Tibial artery (tissue), 4 donors: ENCODE data around the gene DUOX2.

Experiments
- DNase-seq, 2 donors: peaks; one replicate each; pipeline ENCODE4 v3.0.0-alpha.2; 2019
- H3K27ac ChIP-seq, 2 donors: fragments of 200-600 bp; sonication (generic) in 1 of 2; 1 replicate in 1 of 2; 2 replicates in 1 of 2; pipeline ENCODE4 v1.5.1; 2018 to 2019; ENCODE audit warnings: mild to moderate bottlenecking in 1 of 2
- H3K27me3 ChIP-seq, 2 donors: fragments of 200-600 bp; sonication (generic) in 1 of 2; one replicate each; pipeline versions ENCODE4 v1.5.1 to v1.6.0; 2016 to 2019
- H3K36me3 ChIP-seq, 3 donors: fragments of 200-600 bp; sonication (generic) in 2 of 3; one replicate each; pipeline ENCODE4 v1.5.1; 2016 to 2019; ENCODE audit warnings: mild to moderate bottlenecking in 2 of 3
- H3K4me1 ChIP-seq, 4 donors: fragments of 200-600 bp; sonication (generic) in 2 of 4; 1 replicate in 3 of 4; 2 replicates in 1 of 4; pipeline ENCODE4 v1.5.1; 2016 to 2019
- H3K4me3 ChIP-seq, 2 donors: fragments of 200-600 bp; sonication (generic) in 1 of 2; 1 replicate in 1 of 2; 2 replicates in 1 of 2; pipeline ENCODE4 v1.5.1; 2018 to 2019; ENCODE audit warnings: mild to moderate bottlenecking in 2 of 2
- H3K9me3 ChIP-seq, 3 donors: fragments of 200-600 bp; sonication (generic) in 1 of 3; one replicate each; pipeline ENCODE4 v1.5.1; 2016 to 2019
- CTCF ChIP-seq, 2 experiments: fragments of 200-600 bp in 1 of 2; fragments of 450-650 bp in 1 of 2; IDR thresholded peaks; one replicate each; pipeline ENCODE4 v1.5.1; 2017 to 2019; ENCODE audit warnings: antibody characterized with exemption in 2 of 2, mild to moderate bottlenecking in 1 of 2, moderate library complexity in 1 of 2
- intact Hi-C: fragments of 100-400 bp; cut with DNase I; formaldehyde crosslinking; loops from one replicate; pipeline ENCODE4 v1.15.0; 2023; ENCODE audit warnings: low total_unique reads

The DUOX2 gene

DNA sequence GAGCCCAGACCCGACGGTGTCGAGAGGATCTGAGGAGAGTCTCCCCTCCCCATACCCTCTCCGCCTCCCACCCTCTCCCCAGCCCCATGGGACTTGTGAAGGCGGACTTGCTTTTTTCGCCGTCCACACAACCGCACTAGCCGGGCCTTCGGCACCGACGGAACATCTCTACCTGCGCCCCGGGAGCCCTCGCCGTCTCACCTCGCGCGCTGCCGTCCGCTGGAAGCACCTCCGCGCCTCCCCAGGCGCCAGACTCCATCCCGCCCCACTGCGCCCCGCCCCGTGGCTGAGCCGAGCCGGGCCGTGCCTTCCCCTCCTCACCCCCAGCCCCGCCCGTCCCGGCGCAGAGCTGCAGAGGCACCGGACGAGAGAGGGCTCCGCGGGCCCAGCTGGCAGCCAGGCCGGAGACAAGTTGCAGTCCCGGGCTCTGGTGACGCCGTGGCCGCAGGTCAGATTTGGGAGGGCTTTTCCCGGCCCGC is 15.7 kb upstream of the DUOX2 start, which contains the start of the genes DUOX1 and DUOXA1:
Gene DUOX1, plus strand, starts transcription at position 344 of the 479 bp plus-strand sequence. CDS start 1,973 bp downstream, outside the sequence.
Gene DUOXA1, minus strand, starts transcription at position 229 of the 479 bp plus-strand sequence. CDS start 6,865 bp downstream, outside the sequence.
- peaks cover 0 to 16% (median 7%) of the 10 kb centered on the region in 4 donors for H3K4me1 ChIP-seq
- DNase-seq: no peak
- intact Hi-C loops: no loop called here
- no peaks in the 10 kb centered on the region for H3K9me3 ChIP-seq
- H3K4me3 ChIP-seq: peak within 1 kb of the TSS; percentile 22 to 34
- TF ChIP-seq CTCF (IDR thresholded peaks at IDR 0.05): no peak
- H3K27ac ChIP-seq: no peak within 1 kb of the TSS
- no peaks in the 10 kb centered on the region for H3K36me3 ChIP-seq
- H3K27me3 ChIP-seq: peaks cover 3 to 64% of the 10 kb centered on the region in 2 donors

DNA sequence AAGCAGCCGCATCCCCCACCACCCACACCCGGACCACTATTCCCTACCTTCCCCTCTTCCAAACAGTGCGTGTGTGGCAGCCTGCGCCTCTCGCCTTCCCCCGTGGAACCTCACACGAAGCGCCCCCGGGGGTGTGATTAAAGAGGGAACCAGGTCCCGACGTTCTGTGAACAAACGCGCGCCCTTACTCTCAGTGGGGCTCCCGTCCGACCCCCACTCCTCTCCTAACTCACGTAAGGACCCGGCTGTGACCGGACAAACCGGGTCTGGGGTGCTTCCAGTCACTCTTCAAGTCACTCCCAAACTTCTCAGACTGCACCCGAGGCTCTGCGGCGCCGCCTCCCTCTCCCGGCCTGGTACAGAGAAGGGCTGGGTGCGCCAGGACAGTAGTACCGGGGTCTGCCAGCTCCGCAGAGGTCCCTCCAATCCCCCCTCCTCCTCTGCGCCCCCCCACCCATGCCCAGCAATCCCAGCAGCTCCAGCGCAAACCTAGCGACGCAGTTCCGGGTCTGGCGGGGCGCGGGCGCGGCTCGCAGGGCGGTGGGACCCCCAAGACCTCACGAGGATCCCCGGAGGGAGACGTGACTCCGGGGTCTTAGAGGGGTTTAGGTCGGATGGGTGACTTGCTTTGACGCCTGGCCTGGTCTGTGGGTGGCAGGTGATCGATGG is 15.1 kb upstream of the DUOX2 start:
- Histone ChIP-seq H3K27ac (no peak overlapping the region), H3K36me3 (no peaks in the 10 kb centered on the region), H3K4me1 (peaks cover 0 to 15% (median 7%) of the 10 kb centered on the region in 4 donors), H3K9me3 (no peaks in the 10 kb centered on the region), H3K4me3 (peak overlapping the region; percentile 22 to 34), H3K27me3 (peaks cover 3 to 64% of the 10 kb centered on the region in 2 donors)
- DNase-seq: no peak
- TF ChIP-seq CTCF (IDR thresholded peaks at IDR 0.05): no peak
- intact Hi-C loops: no loop called here

- peak; percentile 25 to 27 for TF ChIP-seq CTCF (IDR thresholded peaks at IDR 0.05)
- DNase-seq: no peak
Observed at GRCh38 chr15:45126535-45127158, 12.7 kb upstream of the DUOX2 start.

DNA sequence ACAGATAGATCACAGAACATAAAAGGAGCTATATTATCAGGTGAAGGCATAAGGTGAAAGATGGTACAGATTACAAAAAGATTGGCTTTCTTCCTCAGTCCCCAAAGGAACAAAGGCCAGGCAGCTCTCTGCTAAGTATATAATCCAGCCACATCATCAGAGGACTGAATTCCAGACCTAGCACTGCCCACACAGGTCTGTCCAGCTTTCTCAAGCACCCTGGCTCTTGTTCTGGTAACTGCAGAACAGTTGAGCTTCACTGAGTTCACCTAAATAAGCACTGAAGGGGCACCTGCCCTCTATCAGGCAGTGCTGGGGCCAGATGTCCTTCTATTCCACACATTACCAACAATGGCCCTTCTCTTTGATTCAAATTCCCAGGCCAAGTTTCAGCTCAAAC is 9.4 kb upstream of the DUOX2 start:
- Histone ChIP-seq H3K36me3 (no peaks in the 10 kb centered on the region), H3K27ac (no peak overlapping the region), H3K27me3 (peaks cover 0 to 74% of the 10 kb centered on the region in 2 donors), H3K9me3 (no peaks in the 10 kb centered on the region), H3K4me1 (no peaks in the 10 kb centered on the region), H3K4me3 (no peak overlapping the region)
- intact Hi-C loops: no loop called here
- DNase-seq: no peak
- TF ChIP-seq CTCF (IDR thresholded peaks at IDR 0.05): no peak

More at GRCh38 chr15:45126535-45127158, 12.7 kb upstream of the DUOX2 start:
- H3K27me3 ChIP-seq: peaks cover 3 to 69% of the 10 kb centered on the region in 2 donors
- no peaks in the 10 kb centered on the region for H3K36me3 ChIP-seq
- no peak overlapping the region for H3K4me3 ChIP-seq
- H3K4me1 ChIP-seq: peaks cover 0 to 15% (median 7%) of the 10 kb centered on the region in 4 donors
- no peaks in the 10 kb centered on the region for H3K9me3 ChIP-seq
- no peak overlapping the region for H3K27ac ChIP-seq
- intact Hi-C loops: no loop called here

DNA sequence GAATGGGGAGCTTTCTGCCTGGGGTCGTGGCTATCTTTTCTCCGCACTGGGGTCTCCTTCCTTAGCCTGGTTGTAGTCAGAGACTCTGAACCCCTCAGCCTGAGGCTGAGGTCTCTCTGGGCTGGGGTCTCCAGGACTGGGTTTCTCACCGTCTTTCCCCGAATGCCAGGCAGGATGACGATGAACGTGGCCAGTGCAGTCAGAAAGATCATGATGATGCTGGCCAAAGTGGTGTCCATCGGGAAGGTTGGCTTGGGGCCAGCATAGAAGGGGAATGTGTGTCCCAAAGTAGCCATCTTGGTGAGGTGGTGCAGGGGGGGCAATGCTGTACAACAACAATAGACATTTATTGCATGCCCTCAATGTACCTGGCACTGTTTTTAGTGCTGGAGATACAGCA is 8.7 kb upstream of the DUOX2 start:
- Histone ChIP-seq H3K4me1 (peaks cover 0 to 3% (median 2%) of the 10 kb centered on the region in 4 donors), H3K27me3 (peaks cover 0 to 69% of the 10 kb centered on the region in 2 donors)
- intact Hi-C loops: no loop called here

More for the DNA sequence above, 8.7 kb upstream of the DUOX2 start:
- Histone ChIP-seq H3K9me3 (no peaks in the 10 kb centered on the region), H3K4me3 (no peak overlapping the region), H3K27ac (no peak overlapping the region), H3K36me3 (no peaks in the 10 kb centered on the region)
- no peak for TF ChIP-seq CTCF (IDR thresholded peaks at IDR 0.05)
- no peak for DNase-seq
